ENCODE measurements around the gene PCDHGC4.

Gene PCDHGC4

GRCh38 chr5:141512911-141513626 lies 28.2 kb downstream of the PCDHGC4 start:
- peak; percentile 31 for DNase-seq (ENCODE audit: low read depth)

GRCh38 chr5:141513627-141514329 lies 28.9 kb downstream of the PCDHGC4 start:
- DNase-seq (ENCODE audit: low read depth) = peak; percentile 68

GRCh38 chr5:141514330-141515133 lies 29.7 kb downstream of the PCDHGC4 start:
- DNase-seq (ENCODE audit: low read depth) = peak; percentile 11

GRCh38 chr5:141515141-141515540 lies 30.3 kb downstream of the PCDHGC4 start:
- no peak for DNase-seq (ENCODE audit: low read depth)

- DNase-seq (ENCODE audit: low read depth) = no peak
Observed at GRCh38 chr5:141515946-141516671, 31.3 kb downstream of the PCDHGC4 start.

- DNase-seq (ENCODE audit: low read depth) = no peak
Observed at GRCh38 chr5:141516672-141517025, 31.8 kb downstream of the PCDHGC4 start.

- no peak for DNase-seq (ENCODE audit: low read depth)
Observed at GRCh38 chr5:141517312-141517711, 32.5 kb downstream of the PCDHGC4 start.

- no peak for DNase-seq (ENCODE audit: low read depth)
Observed at GRCh38 chr5:141517880-141518617, 33.2 kb downstream of the PCDHGC4 start.

- DNase-seq (ENCODE audit: low read depth) = no peak
Observed at GRCh38 chr5:141518618-141519015, 33.8 kb downstream of the PCDHGC4 start.

GRCh38 chr5:141519605-141520565 lies 35.1 kb downstream of the PCDHGC4 start:
- DNase-seq (ENCODE audit: low read depth) = no peak

GRCh38 chr5:141521244-141521781 lies 36.5 kb downstream of the PCDHGC4 start:
- no peak for DNase-seq (ENCODE audit: low read depth)

- no peak for DNase-seq (ENCODE audit: low read depth)
Observed at GRCh38 chr5:141522301-141522700, 37.5 kb downstream of the PCDHGC4 start.

- DNase-seq (ENCODE audit: low read depth) = no peak
Observed at GRCh38 chr5:141523991-141524390, 39.2 kb downstream of the PCDHGC4 start.

GRCh38 chr5:141524604-141525597 lies 40.1 kb downstream of the PCDHGC4 start:
- DNase-seq (ENCODE audit: low read depth) = peak; percentile 30

- DNase-seq (ENCODE audit: low read depth) = no peak
Observed at GRCh38 chr5:141525653-141526052, 40.8 kb downstream of the PCDHGC4 start.

GRCh38 chr5:141527426-141527825 lies 42.6 kb downstream of the PCDHGC4 start:
- DNase-seq (ENCODE audit: low read depth) = no peak

- DNase-seq (ENCODE audit: low read depth) = no peak
Observed at GRCh38 chr5:141528291-141528984, 43.6 kb downstream of the PCDHGC4 start.

GRCh38 chr5:141529002-141529401 lies 44.2 kb downstream of the PCDHGC4 start:
- no peak for DNase-seq (ENCODE audit: low read depth)
